WERI-Rb-1 (cell line): Measurements from ENCODE around the gene HIF1AN.

ENCODE experiments used
- DNase-seq: peaks from one replicate; pipeline ENCODE4 v3.0.0-alpha.2; 2020
- H3K27ac ChIP-seq: fragments of 250-450 bp; sonication (Bioruptor Pico); 2 replicates; pipeline ENCODE4 v1.5.1; 2020; ENCODE audit warnings: mild to moderate bottlenecking, moderate library complexity
- H3K27me3 ChIP-seq: fragments of 250-450 bp; sonication (Bioruptor Pico); 2 replicates; pipeline ENCODE4 v1.5.1; 2021; ENCODE audit warnings: mild to moderate bottlenecking, low read depth, moderate library complexity; ENCODE audit not compliant: insufficient read depth, severe bottlenecking
- H3K36me3 ChIP-seq: fragments of 250-450 bp; sonication (Bioruptor Pico); 2 replicates; pipeline ENCODE4 v1.5.1; 2020; ENCODE audit warnings: mild to moderate bottlenecking, moderate library complexity
- H3K4me3 ChIP-seq: 2 replicates; pipeline ENCODE4 v1.5.1; 2011; ENCODE audit warnings: low read depth, mild to moderate bottlenecking, control low read depth, low read length
- H3K9me3 ChIP-seq: fragments of 250-450 bp; sonication (Bioruptor Pico); 2 replicates; pipeline ENCODE4 v1.5.1; 2021; ENCODE audit warnings: mild to moderate bottlenecking, moderate library complexity; ENCODE audit not compliant: severe bottlenecking
- CTCF ChIP-seq: IDR thresholded peaks from 2 replicates; pipeline ENCODE4 v1.5.1; 2011; ENCODE audit warnings: low read depth, mild to moderate bottlenecking, control low read depth, inconsistent platforms, low read length

Gene HIF1AN

GRCh38 chr10:100544950-100545349, 9.2 kb downstream of the HIF1AN start:
- Histone ChIP-seq H3K27me3 (no peaks in the 10 kb centered on the region), H3K27ac (no peak overlapping the region), H3K9me3 (no peaks in the 10 kb centered on the region), H3K36me3 (peaks cover 92% of the 10 kb centered on the region), H3K4me3 (no peak overlapping the region)
- no peak for DNase-seq
- no peak for TF ChIP-seq CTCF

- no peaks in the 10 kb centered on the region for H3K27me3 ChIP-seq
- no peak overlapping the region for H3K27ac ChIP-seq
- peaks cover 34% of the 10 kb centered on the region for H3K36me3 ChIP-seq
- TF ChIP-seq CTCF = no peak
- DNase-seq = no peak
- H3K4me3 ChIP-seq = no peak overlapping the region
- H3K9me3 ChIP-seq = no peaks in the 10 kb centered on the region
These were observed 15.5 kb downstream of the HIF1AN start for GRCh38 chr10:100551196-100551595.

GRCh38 chr10:100551738-100552137, 16.0 kb downstream of the HIF1AN start:
- Histone ChIP-seq H3K9me3 (no peaks in the 10 kb centered on the region), H3K27me3 (no peaks in the 10 kb centered on the region), H3K36me3 (peaks cover 30% of the 10 kb centered on the region), H3K27ac (no peak overlapping the region), H3K4me3 (no peak overlapping the region)
- no peak for DNase-seq
- no peak for TF ChIP-seq CTCF

DNA sequence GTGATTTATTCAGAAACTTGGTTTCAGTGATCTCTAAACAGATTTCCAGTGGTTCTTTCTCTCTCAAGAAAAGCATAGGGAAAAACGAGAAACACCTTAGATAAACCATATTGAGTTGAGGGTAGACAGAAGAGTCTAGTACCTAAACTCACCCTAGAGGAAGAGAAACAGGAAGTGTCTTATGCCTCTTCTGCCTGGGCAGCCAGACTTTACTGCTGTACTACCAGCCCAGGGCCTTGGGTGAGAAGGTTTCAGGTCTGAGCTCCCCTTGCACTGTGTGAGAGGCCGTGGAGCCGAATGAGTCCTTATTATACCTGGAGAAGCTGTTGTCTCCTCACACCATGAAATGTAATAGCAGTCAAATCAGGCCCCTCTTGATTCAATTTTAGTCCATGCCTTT, 18.2 kb downstream of the HIF1AN start:
- Histone ChIP-seq H3K4me3 (no peak overlapping the region), H3K27ac (no peak overlapping the region), H3K9me3 (no peaks in the 10 kb centered on the region), H3K36me3 (peaks cover 8% of the 10 kb centered on the region), H3K27me3 (no peaks in the 10 kb centered on the region)
- DNase-seq = no peak
- TF ChIP-seq CTCF = no peak

DNA sequence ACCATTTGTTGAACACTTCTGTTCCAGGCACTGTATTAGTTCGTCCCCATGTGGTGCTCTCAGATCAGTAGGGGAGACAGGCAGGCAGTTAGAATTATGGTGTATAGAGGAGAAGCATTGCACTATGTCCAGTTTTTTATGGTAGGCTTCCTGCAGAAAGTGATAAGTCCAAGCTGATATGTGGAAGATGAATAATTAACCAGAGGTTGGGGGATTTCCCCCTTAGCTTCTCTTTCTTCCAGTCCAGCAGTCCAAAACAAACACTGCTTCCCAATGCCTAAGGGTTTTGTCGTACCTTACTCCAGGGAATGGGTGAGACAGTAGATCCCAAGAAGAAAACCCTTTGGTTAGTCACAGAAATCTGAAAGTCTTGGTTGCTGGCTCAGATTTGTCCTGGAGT, 19.2 kb downstream of the HIF1AN start:
- TF ChIP-seq CTCF = no peak
- H3K4me3 ChIP-seq = no peak overlapping the region
- peaks cover 1% of the 10 kb centered on the region for H3K36me3 ChIP-seq
- no peaks in the 10 kb centered on the region for H3K27me3 ChIP-seq
- DNase-seq = no peak
- H3K9me3 ChIP-seq = no peaks in the 10 kb centered on the region
- no peak overlapping the region for H3K27ac ChIP-seq

- no peak for TF ChIP-seq CTCF
- Histone ChIP-seq H3K27me3 (peaks cover 16% of the 10 kb centered on the region), H3K27ac (no peak overlapping the region), H3K9me3 (no peaks in the 10 kb centered on the region), H3K4me3 (no peak overlapping the region), H3K36me3 (no peaks in the 10 kb centered on the region; the same call in none of the 2 replicates)
- no peak for DNase-seq
These were observed 24.5 kb downstream of the HIF1AN start for GRCh38 chr10:100560248-100560647.
